NCI-H345 treated with DMSO at 0.1 percent for 48 hours (cell line): Measurements from ENCODE around the gene PGAP6.
A peak's percentile ranks its signal among the peaks of the same experiment; 100 is the strongest.
"Not testable (repeated sequence)": the region's sequence is repeated elsewhere in the genome, so short reads cannot be mapped to it uniquely, and the experiment has no call there.

ENCODE experiments used
- DNase-seq: peaks from one replicate; lab custom pipeline; 2025; ENCODE audit not compliant: unreplicated experiment; lab: John Stamatoyannopoulos, UW

The PGAP6 gene

GRCh38 chr16:404971-405486 is 23.3 kb upstream of the PGAP6 start:
- DNase-seq = no peak

DNA sequence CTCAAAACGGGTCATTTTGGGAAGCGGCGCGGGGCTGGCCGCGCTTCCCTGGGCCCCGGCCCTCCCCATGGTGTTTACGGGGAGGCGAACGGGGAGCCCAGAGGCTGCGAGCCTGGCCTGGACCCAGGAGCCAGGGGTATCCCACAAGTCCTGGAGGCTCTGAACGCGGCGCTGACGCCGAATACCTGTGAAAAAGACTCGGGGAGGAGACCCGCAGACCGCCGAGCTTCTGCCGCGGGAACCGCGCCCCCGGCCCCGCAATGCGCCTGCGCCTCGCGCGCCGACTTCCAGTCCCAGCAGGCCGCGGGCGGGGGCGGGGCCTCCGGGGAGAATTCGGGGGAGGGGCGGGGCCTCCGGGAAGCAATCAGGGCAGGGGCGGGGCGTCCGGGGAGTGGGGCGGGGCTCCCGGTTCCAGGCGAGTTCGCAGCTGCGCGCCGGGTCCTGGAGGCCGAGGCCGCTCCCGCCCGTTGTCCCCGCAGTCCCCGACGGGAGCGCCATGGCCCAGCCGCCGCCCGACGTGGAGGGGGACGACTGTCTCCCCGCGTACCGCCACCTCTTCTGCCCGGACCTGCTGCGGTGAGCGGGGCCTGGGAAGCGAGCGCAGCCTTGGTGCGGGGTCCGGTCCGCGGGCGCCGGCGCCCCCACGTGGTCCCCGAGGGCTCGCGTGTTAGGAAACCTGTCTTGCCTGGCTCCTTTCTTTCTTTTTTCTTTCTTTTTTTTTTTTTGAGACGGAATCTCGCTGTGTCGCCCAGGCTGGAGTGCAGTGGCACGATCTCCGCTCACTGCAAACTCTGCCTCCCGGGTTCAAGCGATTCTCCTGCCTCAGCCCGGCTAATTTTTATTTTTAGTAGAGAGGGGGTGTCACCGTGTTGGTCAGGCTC is 19.9 kb upstream of the PGAP6 start, which contains the start of gene DECR2:
Gene DECR2, plus strand, starts transcription at position 418 of the 881 bp plus-strand sequence. Its CDS starts 79 bp downstream, at position 497.
- peak; percentile 78 for DNase-seq

DNA sequence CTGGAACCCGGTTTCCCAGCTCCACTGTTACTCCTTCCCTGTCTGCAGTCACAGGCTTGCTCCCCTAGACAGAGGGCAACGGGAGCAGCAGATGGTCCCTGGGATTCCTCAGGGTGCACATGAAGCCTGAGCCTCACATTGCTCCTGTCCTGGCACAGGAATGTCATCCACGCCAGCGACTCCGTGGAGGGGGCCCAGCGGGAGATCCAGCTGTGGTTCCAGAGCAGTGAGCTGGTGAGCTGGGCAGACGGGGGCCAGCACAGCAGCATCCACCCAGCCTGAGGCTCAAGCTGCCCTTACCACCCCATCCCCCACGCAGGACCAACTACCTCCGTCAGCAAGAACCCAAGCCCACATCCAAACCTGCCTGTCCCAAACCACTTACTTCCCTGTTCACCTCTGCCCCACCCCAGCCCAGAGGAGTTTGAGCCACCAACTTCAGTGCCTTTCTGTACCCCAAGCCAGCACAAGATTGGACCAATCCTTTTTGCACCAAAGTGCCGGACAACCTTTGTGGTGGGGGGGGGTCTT is 18.3 kb upstream of the PGAP6 start:
- DNase-seq = no peak

DNA sequence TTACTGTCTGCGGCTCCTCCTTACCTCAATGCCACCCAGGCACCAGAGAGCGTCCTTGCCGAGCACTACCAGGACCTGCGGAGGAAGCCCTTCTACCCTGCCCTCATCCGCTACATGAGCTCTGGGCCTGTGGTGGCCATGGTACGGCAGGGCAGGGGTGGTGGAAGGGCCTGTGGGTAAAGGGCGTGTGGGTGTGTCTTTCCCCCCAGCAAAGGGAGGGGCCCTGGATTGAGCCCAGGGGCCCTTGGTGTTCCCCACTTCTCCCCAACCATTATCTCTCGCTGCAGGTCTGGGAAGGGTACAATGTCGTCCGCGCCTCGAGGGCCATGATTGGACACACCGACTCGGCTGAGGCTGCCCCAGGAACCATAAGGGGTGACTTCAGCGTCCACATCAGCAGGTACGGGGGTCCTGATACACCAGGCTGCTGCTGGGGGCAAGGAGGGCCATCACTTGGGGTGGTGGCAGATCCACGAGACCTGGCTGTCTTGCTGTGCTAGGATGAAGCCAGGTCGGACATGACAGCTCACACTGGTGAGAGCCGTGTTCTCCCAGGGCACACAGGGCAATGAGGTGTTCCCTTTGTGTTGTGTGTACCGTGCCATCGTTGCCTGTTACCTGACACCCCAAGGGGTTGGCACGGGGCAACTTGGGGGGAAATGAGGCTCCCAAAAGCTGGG is 17.7 kb upstream of the PGAP6 start:
- no peak for DNase-seq

- DNase-seq = no peak
Observed at GRCh38 chr16:398561-399339, 17.0 kb upstream of the PGAP6 start.

DNA sequence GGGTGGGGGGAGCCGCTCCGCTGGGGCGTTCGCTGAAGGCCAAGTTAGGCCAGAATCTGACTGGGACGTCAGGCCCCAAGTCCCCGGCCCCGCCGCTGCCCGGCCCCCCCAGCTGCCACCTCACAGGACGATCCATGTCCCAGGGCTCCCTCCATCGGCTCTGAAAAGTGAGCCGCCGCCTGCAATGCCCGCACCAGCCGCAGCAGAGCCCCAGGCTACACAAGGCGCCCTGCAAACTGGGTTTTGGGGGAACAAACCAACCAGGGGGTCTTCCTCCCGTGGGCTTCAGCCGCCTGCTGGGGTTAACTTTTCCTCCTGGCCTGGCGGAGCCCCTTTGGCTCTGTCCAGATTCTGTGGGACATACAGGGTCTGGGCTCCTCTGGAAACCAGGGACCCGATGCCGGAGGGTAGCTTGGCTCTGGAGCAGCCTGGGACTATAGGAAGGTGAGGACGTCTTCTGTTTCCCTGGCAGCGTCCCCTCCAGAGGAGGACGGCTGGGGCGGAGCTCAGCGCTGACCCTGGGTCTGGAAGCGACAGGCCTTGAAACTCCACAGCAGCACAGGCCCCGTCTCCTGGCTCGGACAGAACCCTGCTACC is 16.1 kb upstream of the PGAP6 start:
- DNase-seq = no peak

DNA sequence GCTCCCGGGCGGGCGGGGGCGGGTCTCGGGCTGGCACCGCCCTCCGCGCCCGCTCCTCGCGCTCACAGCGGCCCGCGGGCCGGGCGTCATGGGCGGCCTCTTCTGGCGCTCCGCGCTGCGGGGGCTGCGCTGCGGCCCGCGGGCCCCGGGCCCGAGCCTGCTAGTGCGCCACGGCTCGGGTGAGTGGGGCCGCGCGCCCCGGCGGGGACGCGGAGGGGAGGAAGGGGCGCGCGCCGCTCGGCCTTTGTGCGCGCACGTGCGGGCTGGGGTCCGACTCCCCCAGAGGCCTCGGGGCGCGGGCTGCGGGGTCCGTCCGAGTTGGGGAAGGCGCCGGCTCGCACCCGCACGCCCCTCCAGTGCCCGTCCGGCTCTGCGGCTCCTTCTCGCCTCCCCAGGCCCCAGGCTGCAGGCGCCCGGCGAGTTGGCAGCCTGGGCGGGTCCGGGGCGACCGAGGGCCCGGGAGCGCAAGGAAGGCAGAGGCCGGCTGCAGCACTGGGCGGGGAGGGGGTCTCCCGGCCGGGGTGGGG is 15.4 kb upstream of the PGAP6 start, which contains the start of gene NME4:
Gene NME4, plus strand, starts transcription at position 65 of the 527 bp plus-strand sequence. Its CDS starts 24 bp downstream, at position 89.
- no peak for DNase-seq

DNA sequence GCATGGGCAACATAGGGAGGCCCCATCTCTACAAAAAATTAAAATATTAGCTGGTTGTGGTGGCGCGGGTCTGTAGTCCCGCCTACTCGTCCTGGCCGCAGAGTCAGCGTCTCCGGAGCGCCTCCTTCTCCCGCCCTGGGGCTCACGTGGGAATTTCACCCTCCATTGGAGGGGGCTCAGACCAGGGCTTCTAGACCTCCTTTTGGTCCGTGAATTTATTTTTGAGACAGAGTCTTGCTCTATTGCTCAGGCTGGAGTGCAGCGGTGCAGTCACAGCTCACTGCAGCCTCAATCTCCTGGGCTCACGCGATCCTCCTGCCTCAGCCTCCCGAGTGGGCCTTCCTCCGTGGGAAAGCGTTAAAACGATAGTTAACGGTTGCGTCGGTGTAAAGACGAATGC is 14.8 kb upstream of the PGAP6 start:
- no peak for DNase-seq

GRCh38 chr16:396199-396598 is 14.4 kb upstream of the PGAP6 start:
- peak; percentile 91 for DNase-seq

GRCh38 chr16:392450-393030 is 10.8 kb upstream of the PGAP6 start:
- no peak for DNase-seq

DNA sequence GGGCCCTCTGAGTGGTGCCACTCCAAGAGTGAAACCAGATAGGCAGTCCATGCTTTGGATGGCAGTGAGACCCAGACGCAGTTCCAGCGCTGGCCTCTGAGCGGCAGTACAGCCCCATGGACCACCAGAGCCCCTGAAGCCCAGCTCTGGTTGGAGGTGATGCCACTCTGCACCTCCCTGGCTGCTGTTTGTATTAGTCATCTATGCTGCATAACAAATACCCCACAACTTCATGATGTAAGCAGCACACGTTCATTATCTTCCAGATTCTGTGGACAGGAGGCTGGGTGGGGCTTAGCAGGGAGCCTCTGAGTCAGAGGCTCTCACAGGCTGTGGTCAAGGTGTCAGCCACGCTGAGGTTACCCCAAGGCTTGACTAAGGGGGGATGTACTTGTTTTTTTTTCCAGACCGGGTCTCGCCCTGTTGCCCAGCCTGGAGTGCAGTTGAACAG is 10.1 kb upstream of the PGAP6 start:
- peak; percentile 23 for DNase-seq

DNA sequence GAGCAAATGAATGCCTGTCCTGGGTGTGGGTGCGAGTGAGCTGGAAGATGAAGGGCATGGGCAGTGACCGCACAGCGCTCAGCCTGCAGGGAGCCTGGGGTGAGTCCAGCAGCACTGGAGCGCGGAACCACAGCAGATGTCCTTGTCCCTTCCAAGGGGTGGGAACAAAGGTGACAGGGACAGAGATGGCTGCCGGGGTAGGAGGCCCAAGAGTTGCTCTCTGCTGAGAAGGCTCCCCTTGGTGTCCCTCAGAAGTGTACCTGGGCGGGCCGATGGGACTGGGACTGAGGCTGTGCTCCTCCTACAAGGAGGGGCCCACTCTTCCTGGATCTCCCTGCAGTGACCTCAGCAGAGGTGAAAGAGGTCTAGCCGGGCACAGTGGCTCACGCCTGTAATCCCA is 7.6 kb upstream of the PGAP6 start:
- DNase-seq = no peak

GRCh38 chr16:387761-388666 is 6.2 kb upstream of the PGAP6 start:
- not testable (repeated sequence) for DNase-seq

GRCh38 chr16:386641-387156 is 4.9 kb upstream of the PGAP6 start:
- no peak for DNase-seq

DNA sequence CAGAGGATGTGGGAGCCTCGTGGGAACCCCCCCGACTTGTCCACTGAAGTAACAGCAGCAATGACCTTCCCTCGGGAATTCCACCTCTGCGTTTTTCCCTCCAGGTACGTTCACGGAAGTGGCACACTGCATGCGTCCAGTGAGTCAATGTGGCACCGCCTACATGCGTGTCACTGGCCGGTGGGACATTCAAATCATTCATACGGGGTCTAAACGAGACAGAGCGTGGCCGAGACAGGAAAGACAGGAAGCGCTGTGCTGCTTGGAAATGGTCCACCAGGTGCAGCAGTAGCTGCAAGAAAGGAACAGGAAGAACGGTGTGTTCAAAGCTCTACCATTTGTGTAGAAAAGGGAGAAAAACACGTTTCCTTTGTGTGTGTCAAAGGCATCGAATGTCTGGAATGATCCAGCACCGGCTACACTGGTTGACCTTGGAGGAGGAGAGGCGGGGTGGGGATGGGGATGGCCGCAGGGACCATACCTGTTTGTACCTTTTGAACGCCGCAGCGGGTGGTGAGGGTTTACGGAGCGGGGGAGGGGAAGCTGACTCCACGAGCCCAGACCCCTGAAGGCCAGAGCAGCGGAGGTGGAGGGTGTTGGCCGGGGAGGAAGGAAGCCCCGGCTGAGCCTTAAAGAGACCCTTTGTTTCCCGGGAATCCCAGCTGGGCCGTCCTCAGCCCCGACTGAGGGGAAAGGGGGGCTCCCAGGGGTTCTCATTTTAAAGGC is 1.7 kb upstream of the PGAP6 start:
- DNase-seq = no peak

GRCh38 chr16:381012-381788 is 578 bp downstream of the PGAP6 start:
- no peak for DNase-seq

- no peak for DNase-seq
Observed at GRCh38 chr16:380762-381011, 1.1 kb downstream of the PGAP6 start.
